PC-9 (cell line): ENCODE results near the gene STX18. TPM values are rescaled to one million over a fixed set of nuclear protein-coding genes. Genes with fewer than 3 reads are reported as not detected.

Experiments
- BruUV-seq: library from RNA; stranded (reverse); fragments of 400-500 nt; replicated peaks from 2 replicates; lab custom pipeline; 2021; lab: Mats Ljungman, UMichigan
- CTCF ChIA-PET: fragments of 300-600 bp; sonication (Branson Sonifier 250); formaldehyde crosslinking; loops from one replicate; lab custom pipeline; 2022; ENCODE audit warnings: antibody characterized with exemption; lab: Charles Lee
- POLR2A ChIA-PET: fragments of 300-600 bp; sonication (Branson Sonifier 250); formaldehyde crosslinking; loops from one replicate; lab custom pipeline; 2022; ENCODE audit warnings: antibody characterized with exemption; ENCODE audit not compliant: unreplicated experiment; lab: Charles Lee
- DNase-seq, 2 experiments: peaks; one replicate each; pipeline versions ENCODE4 v3.0.0 to v3.0.0-alpha.2; 2015 to 2022; ENCODE audit warnings: mixed read lengths in 1 of 2
- H2AFZ ChIP-seq: fragments of 200-600 bp; sonication (generic); 2 replicates; pipeline ENCODE4 v1.8.1; 2017; ENCODE audit warnings: antibody characterized with exemption
- H3F3A ChIP-seq: fragments of 200-600 bp; sonication (generic); 2 replicates; pipeline ENCODE4 v1.8.1; 2017; ENCODE audit warnings: antibody characterized with exemption, mild to moderate bottlenecking, low read depth; ENCODE audit not compliant: insufficient read depth
- H3K27ac ChIP-seq: fragments of 200-600 bp; sonication (generic); 2 replicates; pipeline ENCODE4 v1.6.1; 2016; ENCODE audit warnings: mixed run types
- H3K27me3 ChIP-seq: fragments of 200-600 bp; sonication (generic); 2 replicates; pipeline ENCODE4 v1.6.1; 2016; ENCODE audit warnings: low read depth, mixed run types; ENCODE audit not compliant: insufficient read depth
- H3K36me3 ChIP-seq: fragments of 200-600 bp; sonication (generic); 2 replicates; pipeline ENCODE4 v1.6.1; 2016; ENCODE audit warnings: low read depth, mixed run types
- H3K4me1 ChIP-seq: fragments of 200-600 bp; sonication (generic); replicated peaks from 2 replicates; pipeline ENCODE4 v1.6.1; 2016; ENCODE audit warnings: mixed run types; ENCODE audit not compliant: insufficient read depth
- H3K4me2 ChIP-seq: fragments of 200-600 bp; sonication (generic); 2 replicates; pipeline ENCODE4 v1.6.1; 2017; ENCODE audit warnings: mixed run types
- H3K4me3 ChIP-seq: fragments of 200-600 bp; sonication (generic); 2 replicates; pipeline ENCODE4 v1.6.1; 2016; ENCODE audit warnings: mixed run types
- H3K79me2 ChIP-seq: fragments of 200-600 bp; sonication (generic); 2 replicates; pipeline ENCODE4 v1.6.1; 2017; ENCODE audit warnings: low read depth, mixed run types
- H3K9me2 ChIP-seq: fragments of 200-600 bp; sonication (generic); 2 replicates; pipeline ENCODE4 v1.8.1; 2017; ENCODE audit warnings: mild to moderate bottlenecking; ENCODE audit not compliant: insufficient read depth
- H3K9me3 ChIP-seq: fragments of 200-600 bp; sonication (generic); 2 replicates; pipeline ENCODE4 v1.8.1; 2016; ENCODE audit warnings: low read depth; ENCODE audit not compliant: insufficient read depth
- H4K20me1 ChIP-seq: fragments of 200-600 bp; sonication (generic); 2 replicates; pipeline ENCODE4 v1.8.1; 2017; ENCODE audit not compliant: insufficient read depth
- CTCF ChIP-seq: fragments of 200-600 bp; sonication (generic); conservative IDR thresholded peaks from 2 replicates; pipeline ENCODE4 v1.6.1; 2017; ENCODE audit warnings: mixed run types, antibody characterized with exemption, mild to moderate bottlenecking, moderate library complexity
- EZH2 ChIP-seq: fragments of 200-600 bp; sonication (generic); IDR thresholded peaks from 2 replicates; pipeline ENCODE4 v1.8.0; 2017; ENCODE audit warnings: antibody characterized with exemption, low read depth
- intact Hi-C: fragments of 100-400 bp; cut with micrococcal nuclease; formaldehyde crosslinking; loops from one replicate; pipeline ENCODE4 v1.10.0; 2022; ENCODE audit not compliant: unreplicated experiment
- total RNA-seq: library from RNA; stranded (reverse); gene quantifications from 2 replicates; pipeline ENCODE4 v1.2.3, GENCODE V29; 2021

STX18 gene
- total RNA-seq, 1 experiment from 2014 or later = 30.5 TPM

DNA sequence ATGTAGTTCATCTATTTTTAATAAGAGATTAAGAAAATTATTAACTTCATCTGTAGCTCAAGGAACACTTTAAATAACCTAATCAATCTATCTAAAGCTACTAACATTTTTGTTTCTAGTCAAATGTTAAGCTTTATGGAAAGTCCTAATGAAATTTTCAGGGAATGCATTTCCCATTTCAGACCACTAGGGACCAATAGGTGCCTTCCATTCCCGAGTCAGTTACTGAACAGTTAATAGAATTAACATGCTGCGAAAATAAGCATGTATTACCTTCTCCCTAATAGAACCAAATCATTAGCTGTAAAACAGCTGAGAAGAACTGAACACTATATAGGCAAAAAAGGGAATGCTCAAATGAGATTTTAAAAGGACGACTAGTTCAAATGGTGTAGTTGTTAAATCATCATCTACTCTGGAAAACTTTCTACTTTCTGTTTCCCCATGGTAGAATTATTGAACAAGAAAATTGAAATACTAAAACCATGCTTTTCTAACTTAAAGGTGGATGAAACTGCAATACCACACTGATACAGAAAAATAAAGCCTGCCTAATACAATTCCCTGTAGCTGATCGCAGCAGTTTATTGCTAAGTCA lies 22.5 kb downstream of the STX18 start:
- H3K4me3 ChIP-seq = no peak overlapping the region
- H2AFZ ChIP-seq = no peak overlapping the region
- TF ChIP-seq CTCF (peak; percentile 72), EZH2 (no peak)
- no peaks in the 10 kb centered on the region for H3K27me3 ChIP-seq
- H3K9me2 ChIP-seq = no peaks in the 10 kb centered on the region
- no peak overlapping the region for H3K4me2 ChIP-seq
- H3K27ac ChIP-seq = no peak overlapping the region
- intact Hi-C loops = no loop called here
- H3K4me1 ChIP-seq = no peaks in the 10 kb centered on the region
- H3K9me3 ChIP-seq = no peaks in the 10 kb centered on the region
- 0 out of 2 replicates have a peak, but pooled peaks cover 3% of the 10 kb centered on the region for H3F3A ChIP-seq
- ChIA-PET POLR2A (no interaction called here), CTCF (interaction anchor here (1.3 kb wide), 1 partner anchor 56 kb away, joined by 3 read pairs; no protein-coding TSS in a partner anchor)
- H4K20me1 ChIP-seq = peaks cover 9% of the 10 kb centered on the region; the same call in 1 of the 2 replicates
- BruUV-seq = no TSS peak
- H3K36me3 ChIP-seq = no peaks in the 10 kb centered on the region
- DNase-seq = no peak
- 0 out of 2 replicates have a peak, but pooled peaks cover 9% of the 10 kb centered on the region for H3K79me2 ChIP-seq

DNA sequence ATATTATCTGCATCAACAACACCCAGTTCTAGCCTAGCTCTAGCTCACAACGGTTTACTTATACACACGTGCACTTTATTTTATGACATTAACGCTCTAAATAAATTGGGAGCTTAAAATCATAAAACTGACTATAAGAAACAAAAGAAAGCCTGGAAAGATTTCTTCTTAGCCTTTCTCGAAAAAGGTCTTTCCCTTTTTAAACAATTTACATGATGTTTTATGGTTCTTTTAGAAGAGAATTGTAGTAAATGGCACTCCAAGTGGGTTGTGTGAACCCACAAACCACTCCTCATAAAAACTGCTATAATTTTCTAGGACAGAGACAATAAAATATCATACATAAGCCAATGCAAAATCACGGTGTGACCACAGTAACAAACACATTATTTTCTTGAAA lies 23.1 kb downstream of the STX18 start:
- 0 out of 2 replicates have a peak, but pooled peaks cover 9% of the 10 kb centered on the region for H3K79me2 ChIP-seq
- 0 out of 2 replicates have a peak, but pooled peaks cover 3% of the 10 kb centered on the region for H3F3A ChIP-seq
- H2AFZ ChIP-seq = no peak overlapping the region
- no peaks in the 10 kb centered on the region for H3K27me3 ChIP-seq
- no peaks in the 10 kb centered on the region for H3K4me1 ChIP-seq
- TF ChIP-seq CTCF = no peak
- no peak for TF ChIP-seq EZH2
- no peak overlapping the region for H3K4me2 ChIP-seq
- H4K20me1 ChIP-seq = peaks cover 9% of the 10 kb centered on the region; the same call in 1 of the 2 replicates
- CTCF ChIA-PET = interaction anchor here (1.3 kb wide), 1 partner anchor 56 kb away, joined by 3 read pairs; no protein-coding TSS in a partner anchor
- POLR2A ChIA-PET = no interaction called here
- BruUV-seq = no TSS peak
- H3K9me3 ChIP-seq = no peaks in the 10 kb centered on the region
- no peak for DNase-seq
- H3K9me2 ChIP-seq = no peaks in the 10 kb centered on the region
- H3K27ac ChIP-seq = no peak overlapping the region
- H3K4me3 ChIP-seq = no peak overlapping the region
- no peaks in the 10 kb centered on the region for H3K36me3 ChIP-seq
- intact Hi-C loops = no loop called here

DNA sequence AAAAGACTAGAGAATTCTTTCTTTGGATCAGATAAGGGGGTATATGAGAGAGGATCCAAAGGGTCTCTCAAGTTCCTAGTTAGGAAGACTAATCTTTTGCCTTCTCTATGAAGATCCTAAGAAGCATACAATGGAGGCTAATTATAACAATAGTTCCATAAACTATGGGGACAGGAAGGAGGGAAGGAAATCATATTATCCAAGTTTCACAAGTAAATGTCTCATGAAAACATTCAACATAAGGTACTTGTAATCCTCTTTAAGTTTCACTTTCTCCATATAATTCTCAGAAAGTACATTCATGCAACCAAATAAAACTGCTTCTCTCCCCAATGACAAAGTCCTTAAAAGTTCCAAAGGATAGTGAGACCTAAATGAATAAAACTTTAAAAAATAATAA lies 27.1 kb downstream of the STX18 start:
- no peak for DNase-seq
- H4K20me1 ChIP-seq = peaks cover 9% of the 10 kb centered on the region; the same call in 1 of the 2 replicates
- POLR2A ChIA-PET = no interaction called here
- H3K79me2 ChIP-seq = 0 out of 2 replicates have a peak, but pooled peaks cover 7% of the 10 kb centered on the region
- H3K4me2 ChIP-seq = no peak overlapping the region
- no peaks in the 10 kb centered on the region for H3K27me3 ChIP-seq
- H3K4me3 ChIP-seq = no peak overlapping the region
- no TSS peak for BruUV-seq
- no peak for TF ChIP-seq EZH2
- TF ChIP-seq CTCF = no peak
- H2AFZ ChIP-seq = no peak overlapping the region
- CTCF ChIA-PET = interaction anchor here (0.6 kb wide), 1 partner anchor 27 kb away, joined by 3 read pairs; the partner anchor contains the start of gene STX18
- no peaks in the 10 kb centered on the region for H3K36me3 ChIP-seq
- H3K9me2 ChIP-seq = no peaks in the 10 kb centered on the region
- 0 out of 2 replicates have a peak, but pooled peaks cover 3% of the 10 kb centered on the region for H3F3A ChIP-seq
- intact Hi-C loops = no loop called here
- no peaks in the 10 kb centered on the region for H3K4me1 ChIP-seq
- no peaks in the 10 kb centered on the region for H3K9me3 ChIP-seq
- H3K27ac ChIP-seq = no peak overlapping the region
